Large intestine (tissue), 3 donors: ENCODE results near the gene PKIB. TPM values are rescaled to one million over a fixed set of nuclear protein-coding genes. Genes with fewer than 3 reads are reported as not detected.

Source experiments
- DNase-seq, 2 donors: peaks; one replicate each; pipeline versions ENCODE4 v3.0.0 to v3.0.0-alpha.2; 2013
- H3K27ac ChIP-seq: one replicate; pipeline ENCODE4 v1.5.1; 2013; ENCODE audit warnings: low read length
- H3K27me3 ChIP-seq: 2 replicates; pipeline ENCODE4 v1.6.1; 2013; ENCODE audit warnings: low read length; ENCODE audit not compliant: control insufficient read depth, insufficient read depth
- H3K36me3 ChIP-seq: 2 replicates; pipeline ENCODE4 v1.6.1; 2013; ENCODE audit warnings: low read length; ENCODE audit not compliant: control insufficient read depth, insufficient read depth
- H3K4me1 ChIP-seq: one replicate; pipeline ENCODE4 v1.6.1; 2013; ENCODE audit warnings: low read length; ENCODE audit not compliant: control insufficient read depth, insufficient read depth
- H3K4me3 ChIP-seq: one replicate; pipeline ENCODE4 v1.5.1; 2013; ENCODE audit warnings: low read length
- H3K9me3 ChIP-seq: one replicate; pipeline ENCODE4 v1.6.1; 2013; ENCODE audit warnings: mild to moderate bottlenecking, low read depth, low read length, moderate library complexity; ENCODE audit not compliant: control insufficient read depth
- WGBS: methylation state at CpG from one replicate; pipeline ENCODE4 v1.1.5; 2013; ENCODE audit warnings: low lambda C conversion rate; ENCODE audit not compliant: insufficient coverage; 5-methylcytosine and 5-hydroxymethylcytosine counted together
- polyA plus RNA-seq: library from polyadenylated mRNA; unstranded; fragments of 120-200 nt; gene quantifications from one replicate; pipeline ENCODE4 v1.2.1, GENCODE V29; 2013

PKIB gene
- polyA plus RNA-seq, 1 donor: 30.3 TPM

GRCh38 chr6:122770835-122771601 lies 160.8 kb downstream of the PKIB start:
- no peaks in the 10 kb centered on the region for H3K9me3 ChIP-seq
- no peak overlapping the region for H3K4me3 ChIP-seq
- no peaks in the 10 kb centered on the region for H3K27me3 ChIP-seq
- H3K4me1 ChIP-seq: peaks cover 22% of the 10 kb centered on the region
- peak in 1 of 2 donors; percentile 8 for DNase-seq
- no CpG with 5 or more reads among the region's 1 CpG for WGBS
- peak overlapping the region; percentile 52 for H3K27ac ChIP-seq
- no peaks in the 10 kb centered on the region for H3K36me3 ChIP-seq

- Histone ChIP-seq H3K4me1 (peaks cover 22% of the 10 kb centered on the region), H3K27ac (no peak overlapping the region), H3K4me3 (no peak overlapping the region), H3K27me3 (no peaks in the 10 kb centered on the region), H3K36me3 (no peaks in the 10 kb centered on the region), H3K9me3 (no peaks in the 10 kb centered on the region)
- DNase-seq: peak in 1 of 2 donors; percentile 7
- no CpG with 5 or more reads among the region's 3 CpGs for WGBS
These were observed 162.7 kb downstream of the PKIB start for GRCh38 chr6:122772724-122773415.

Other genes with a start within 250 kb of the PKIB start
- gene HSF2, start 210.8 kb upstream of the PKIB start, polyA plus RNA-seq: 16.4 TPM
- gene SERINC1, start 138.6 kb upstream of the PKIB start, polyA plus RNA-seq: 170 TPM
- gene FABP7, start 169.3 kb downstream of the PKIB start, polyA plus RNA-seq: 0.13 TPM
- 48.7 TPM for gene SMPDL3A, start 178.9 kb downstream of the PKIB start, polyA plus RNA-seq